ENCODE measurements around the gene IRAK3.

IRAK3 gene, protein sequence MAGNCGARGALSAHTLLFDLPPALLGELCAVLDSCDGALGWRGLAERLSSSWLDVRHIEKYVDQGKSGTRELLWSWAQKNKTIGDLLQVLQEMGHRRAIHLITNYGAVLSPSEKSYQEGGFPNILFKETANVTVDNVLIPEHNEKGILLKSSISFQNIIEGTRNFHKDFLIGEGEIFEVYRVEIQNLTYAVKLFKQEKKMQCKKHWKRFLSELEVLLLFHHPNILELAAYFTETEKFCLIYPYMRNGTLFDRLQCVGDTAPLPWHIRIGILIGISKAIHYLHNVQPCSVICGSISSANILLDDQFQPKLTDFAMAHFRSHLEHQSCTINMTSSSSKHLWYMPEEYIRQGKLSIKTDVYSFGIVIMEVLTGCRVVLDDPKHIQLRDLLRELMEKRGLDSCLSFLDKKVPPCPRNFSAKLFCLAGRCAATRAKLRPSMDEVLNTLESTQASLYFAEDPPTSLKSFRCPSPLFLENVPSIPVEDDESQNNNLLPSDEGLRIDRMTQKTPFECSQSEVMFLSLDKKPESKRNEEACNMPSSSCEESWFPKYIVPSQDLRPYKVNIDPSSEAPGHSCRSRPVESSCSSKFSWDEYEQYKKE

DNA sequence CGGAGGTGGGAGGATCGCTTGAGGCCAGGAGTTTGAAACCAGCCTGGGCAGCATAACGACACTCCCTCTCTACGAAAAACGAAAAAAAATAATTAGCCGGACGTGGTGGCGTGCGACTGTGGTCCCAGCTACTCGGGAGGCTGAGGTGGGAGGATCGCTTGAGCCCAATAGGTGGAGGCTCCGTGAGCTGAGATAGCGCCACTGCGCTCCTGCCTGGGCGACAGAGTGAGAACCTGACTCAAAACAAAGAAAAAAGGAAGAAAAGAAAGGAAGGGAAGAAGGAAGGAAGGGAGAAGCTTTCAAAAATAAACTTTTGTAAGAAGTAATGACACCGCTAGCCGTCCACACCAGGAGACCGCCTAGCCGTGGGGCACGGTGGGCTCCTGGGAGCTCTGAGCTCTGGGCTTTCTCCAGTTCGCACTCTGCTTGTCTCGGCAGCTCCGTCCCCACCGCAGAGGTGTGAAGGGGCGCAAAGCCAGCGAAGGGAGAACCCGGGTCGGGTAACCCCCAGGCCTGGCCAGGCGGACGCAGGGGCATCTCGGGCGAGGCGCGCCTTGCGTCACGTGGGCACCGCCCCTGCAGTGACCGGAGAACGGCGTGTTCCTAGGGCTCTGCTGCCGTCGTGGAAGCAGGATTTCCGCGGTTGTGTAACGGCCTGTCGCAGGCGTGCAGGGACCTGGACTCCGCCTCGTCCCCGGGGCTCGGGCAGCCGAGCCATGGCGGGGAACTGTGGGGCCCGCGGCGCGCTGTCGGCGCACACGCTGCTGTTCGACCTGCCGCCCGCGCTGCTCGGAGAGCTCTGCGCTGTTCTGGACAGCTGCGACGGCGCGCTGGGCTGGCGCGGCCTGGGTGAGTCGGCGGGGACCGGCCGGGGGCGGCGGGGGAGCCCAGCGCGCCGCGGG is at the start of gene IRAK3:
IRAK3 (plus strand) TSS at position 631 of the 902 bp plus-strand sequence; CDS start at position 717, 86 bp downstream.
- DNase-seq (ENCODE audit: low read depth in 2 of 2), result peak in 1 of 2 experiments; percentile 12

DNA sequence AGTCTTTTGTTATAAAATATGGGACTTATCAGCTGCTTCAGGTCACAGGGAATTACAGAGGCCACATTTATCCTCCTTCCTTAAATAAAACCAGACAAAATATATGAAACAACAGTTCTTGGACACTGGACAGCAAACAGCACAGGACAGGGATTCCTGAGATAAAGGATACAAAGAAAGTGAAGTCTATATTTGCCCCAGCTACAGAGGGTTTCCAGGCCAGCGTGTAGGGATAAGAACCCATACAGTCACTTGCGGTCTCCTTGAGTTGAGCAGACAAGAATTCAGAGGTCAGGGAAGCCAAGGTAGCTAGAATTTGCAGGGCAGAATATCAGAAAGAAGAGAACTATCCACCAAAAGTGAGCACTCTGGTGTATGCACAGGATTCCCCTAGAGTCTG is 49.7 kb upstream of the IRAK3 start:
- no peak for DNase-seq (ENCODE audit: low read depth in 2 of 2)

DNA sequence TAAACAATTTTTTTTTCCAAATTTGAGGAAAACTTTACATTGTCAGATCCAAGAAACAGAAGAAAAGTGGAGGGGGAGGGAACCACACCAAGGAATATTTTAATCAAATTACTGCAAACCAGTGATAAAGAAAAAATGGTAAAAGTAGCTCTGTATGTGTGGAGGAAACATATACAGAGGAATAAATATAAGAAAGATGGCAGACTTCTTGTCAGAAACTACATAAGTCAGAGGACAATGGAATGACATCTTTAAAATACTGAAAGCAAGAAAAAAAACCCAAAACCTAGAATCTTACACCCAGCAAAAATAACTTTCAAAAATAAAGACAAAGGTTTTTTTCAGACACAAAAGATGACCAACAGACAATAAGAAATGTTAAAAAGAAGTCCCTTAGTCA is 48.3 kb upstream of the IRAK3 start:
- no peak for DNase-seq (ENCODE audit: low read depth in 2 of 2)

DNA sequence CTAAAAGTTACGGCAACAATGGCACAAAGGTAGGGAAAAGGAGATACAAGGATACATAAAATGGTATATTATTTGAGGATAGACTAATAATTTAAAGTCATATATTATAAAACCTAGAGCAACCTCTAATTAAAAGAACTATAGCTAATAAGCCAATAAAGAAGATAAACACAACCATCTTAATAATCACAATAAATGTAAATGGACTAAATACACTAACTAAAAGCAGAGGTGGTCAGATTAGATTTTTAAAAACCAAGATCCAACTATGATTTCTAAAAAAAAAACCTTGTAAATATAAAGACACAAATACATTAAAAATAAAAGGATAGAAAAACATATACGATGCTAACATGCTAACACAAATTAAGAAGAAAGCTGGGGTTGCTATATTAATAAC is 47.7 kb upstream of the IRAK3 start:
- no peak for DNase-seq (ENCODE audit: low read depth in 2 of 2)

DNA sequence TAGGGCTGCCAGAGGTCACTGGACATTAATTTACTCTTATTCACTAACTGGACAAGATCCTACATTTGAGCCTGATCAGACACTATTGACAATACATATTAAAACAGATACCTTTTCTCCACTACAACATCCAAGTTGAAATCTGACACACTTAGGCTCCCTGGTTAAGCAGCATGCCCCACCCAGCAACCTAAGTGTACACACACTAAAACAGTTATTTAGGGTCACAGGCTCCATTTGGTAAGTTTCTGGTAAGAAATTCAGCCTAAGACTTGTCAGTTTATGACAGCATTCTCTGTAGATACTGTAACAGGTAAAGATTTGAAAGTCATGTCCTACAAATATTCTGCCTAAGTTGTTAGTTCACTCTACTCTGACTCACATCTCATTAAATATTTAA is 46.2 kb upstream of the IRAK3 start:
- DNase-seq (ENCODE audit: low read depth in 2 of 2), result no peak

DNA sequence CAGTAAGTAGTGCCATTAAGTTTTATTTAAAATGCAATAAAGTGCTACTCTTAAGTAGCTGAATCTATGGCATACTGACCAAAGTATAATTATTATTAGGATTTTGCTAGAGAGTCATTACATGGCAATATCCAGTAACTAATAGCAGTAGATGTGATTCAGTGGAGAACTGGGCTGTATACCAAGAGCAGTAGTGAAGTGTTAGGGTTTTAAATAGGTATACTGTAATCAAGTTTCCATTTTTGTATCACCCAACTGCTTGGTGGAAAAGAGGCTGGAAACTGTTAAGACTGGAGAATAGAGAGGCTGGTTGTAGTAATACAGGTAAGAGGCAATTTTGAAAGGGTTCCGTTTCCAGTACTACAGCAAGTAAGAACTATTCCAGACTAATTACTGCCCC is 45.1 kb upstream of the IRAK3 start:
- DNase-seq (ENCODE audit: low read depth in 2 of 2), result no peak

DNA sequence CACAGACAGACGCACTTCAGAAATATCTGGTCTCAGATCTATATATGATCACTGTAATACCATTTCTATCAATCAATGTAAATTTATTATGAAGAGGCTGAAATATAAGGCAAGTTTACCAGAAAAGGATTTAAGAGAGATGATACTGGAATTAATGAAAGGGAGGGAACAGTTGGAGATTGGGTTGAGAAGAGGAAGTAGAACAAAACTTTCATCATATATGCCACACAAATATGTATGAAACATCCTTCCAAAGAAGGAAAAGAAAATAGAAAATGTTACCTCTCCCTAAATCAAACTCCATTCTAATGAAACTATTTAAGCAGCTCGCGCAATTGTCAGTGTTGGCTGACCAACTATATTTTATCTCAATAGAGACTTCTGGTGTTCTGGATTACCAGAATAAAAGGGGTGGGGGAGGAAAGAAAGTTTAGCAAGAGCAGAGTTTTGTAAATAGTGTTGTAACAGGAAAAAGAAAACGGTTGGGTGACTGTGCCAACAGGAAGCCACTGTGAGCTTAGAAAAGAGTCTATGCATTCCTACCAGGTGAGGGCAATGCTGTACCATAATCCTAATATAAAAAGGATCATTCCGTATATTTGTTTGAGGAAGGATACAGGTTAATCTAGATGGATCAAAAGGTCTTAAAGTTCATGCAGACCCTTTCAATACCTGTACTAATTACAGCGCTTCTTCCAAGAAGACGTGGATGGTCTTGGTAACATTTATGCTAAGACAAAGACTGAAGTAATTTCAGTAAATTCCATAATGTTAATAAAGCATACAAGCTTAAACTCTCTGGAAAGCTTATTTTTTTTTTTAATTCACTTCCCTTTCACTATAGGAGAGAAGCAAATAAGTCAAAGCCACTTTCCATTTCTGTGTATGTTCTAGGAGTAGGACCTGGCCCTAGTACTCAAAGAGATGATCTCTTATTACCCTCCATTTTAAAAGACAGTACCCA is 43.9 kb upstream of the IRAK3 start:
- no peak for DNase-seq (ENCODE audit: low read depth in 2 of 2)

DNA sequence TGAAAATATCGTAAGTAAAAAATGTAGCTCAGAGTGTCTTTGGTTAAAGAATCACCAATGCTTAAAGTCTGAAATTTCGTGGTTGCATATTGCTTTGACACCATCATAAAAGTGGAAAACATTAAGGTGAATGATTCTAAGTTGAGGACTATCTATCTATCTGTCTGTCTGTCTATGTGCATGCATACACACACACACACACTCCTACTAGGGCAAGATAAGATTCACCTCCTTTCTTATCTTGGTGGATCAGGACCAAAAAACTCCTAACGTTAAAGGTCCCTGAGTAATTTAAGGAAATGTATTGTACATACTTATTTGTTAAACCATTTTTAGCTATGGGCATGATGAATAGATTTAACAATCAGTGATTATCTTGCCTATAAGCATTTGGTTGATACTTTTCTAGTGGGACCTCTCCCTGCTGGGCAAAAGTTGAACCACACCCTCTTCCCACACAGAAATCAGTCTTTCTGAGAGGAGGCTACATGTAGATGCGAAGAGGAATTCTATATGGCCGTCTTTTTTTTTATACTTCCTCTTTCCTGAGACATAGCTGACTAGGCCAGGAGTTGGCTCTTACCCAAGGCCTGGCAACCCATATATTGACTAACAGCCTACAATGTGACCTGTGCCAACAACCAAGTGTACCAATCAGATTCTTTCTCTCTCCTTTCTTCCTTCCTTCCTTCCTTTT is 39.2 kb upstream of the IRAK3 start:
- no peak for DNase-seq (ENCODE audit: low read depth in 2 of 2)

DNA sequence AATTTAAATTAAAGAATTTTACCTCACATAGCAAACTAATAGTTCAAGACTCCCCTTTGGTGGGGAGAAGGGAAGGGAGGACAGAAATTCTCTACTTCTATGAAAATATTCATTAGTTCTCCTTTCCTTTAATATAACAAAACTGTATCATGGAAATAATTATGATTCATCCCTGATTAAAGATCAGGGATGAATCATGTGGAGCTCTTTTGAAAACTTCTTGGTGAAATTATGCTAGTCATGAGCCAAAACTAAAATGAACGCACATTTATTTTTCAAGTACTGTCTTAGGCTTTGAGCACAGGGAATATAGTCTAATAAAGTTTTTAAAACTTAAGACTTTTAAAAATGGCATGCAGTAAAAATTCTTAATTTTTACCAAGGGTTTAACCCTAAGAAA is 36.3 kb upstream of the IRAK3 start:
- no peak for DNase-seq (ENCODE audit: low read depth in 2 of 2)

DNA sequence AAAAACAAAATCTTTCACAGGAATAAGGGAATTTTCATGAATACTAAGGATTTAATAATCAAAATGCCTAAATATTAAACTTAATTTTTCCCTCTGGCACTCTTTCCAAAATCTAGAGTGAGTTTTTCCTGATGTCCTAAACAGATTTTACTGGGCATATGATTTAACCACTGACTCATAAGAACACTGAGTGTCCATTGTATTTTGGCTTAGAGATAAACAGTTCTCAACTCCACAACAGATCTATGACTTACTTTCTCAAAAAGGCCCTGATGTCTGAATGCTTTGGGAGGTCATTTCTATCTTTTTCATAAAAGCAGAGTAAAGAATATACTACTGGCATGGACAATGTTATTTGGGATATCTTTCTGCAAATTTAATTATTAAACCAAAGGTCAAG is 34.2 kb upstream of the IRAK3 start:
- DNase-seq (ENCODE audit: low read depth in 2 of 2), result no peak

DNA sequence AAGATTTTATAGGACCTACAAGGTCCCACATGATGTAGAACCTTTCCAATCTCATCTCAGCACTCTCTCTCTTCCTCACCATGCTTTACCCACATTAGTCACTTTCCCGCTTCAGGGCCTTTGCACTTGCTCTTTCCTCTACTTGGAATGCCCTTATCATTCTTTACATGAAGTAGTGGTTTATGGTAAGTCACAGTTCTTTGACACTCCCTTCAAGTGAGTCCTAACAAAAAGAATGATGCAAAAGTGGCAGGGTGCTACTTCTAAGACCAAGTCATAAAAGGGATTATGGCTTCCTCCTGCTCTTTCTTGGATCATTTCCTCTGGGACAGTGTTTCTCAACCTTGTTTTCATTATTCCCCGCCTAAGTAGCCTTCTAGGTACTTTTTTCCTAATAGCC is 32.4 kb upstream of the IRAK3 start:
- no peak for DNase-seq (ENCODE audit: low read depth in 2 of 2)

DNA sequence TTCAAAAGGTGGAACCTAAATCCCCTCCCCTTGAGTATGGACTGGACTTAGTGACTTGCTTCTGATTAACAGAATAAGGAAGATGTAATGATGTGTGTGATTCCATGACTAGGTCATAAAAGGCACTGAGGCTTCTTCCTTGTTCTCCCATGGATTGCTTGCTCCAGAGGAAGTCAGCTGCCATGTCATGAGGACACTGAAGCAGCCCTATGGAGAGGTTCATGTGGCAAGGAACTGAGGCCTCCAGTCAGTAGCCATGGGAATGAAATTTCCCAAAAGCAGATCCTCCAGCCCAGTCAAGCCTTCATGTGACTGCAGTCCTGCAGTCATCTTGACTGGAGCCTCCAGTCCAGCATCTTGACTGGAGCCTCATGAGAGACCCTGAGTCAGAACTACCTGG is 29.9 kb upstream of the IRAK3 start:
- DNase-seq (ENCODE audit: low read depth in 2 of 2), result no peak

DNA sequence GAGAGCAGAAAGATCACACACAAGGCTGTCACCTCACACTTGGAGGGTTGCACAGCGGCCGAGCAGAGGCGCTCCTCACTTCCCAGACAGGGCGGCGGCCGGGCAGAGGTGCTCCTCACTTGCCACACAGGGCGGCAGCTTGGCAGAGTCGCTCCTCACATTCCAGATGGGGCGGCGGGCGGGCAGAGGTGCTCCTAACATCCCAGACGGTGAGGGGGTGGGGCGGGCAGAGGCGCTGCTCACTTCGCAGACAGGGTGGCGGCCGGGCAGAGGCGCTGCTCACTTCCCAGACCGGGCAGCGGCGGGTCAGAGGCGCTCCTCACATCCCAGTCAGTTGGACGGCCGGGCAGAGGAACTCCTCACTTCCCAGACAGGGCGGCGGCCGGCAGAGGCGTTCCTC is 28.3 kb upstream of the IRAK3 start:
- no peak for DNase-seq (ENCODE audit: low read depth in 2 of 2)

DNA sequence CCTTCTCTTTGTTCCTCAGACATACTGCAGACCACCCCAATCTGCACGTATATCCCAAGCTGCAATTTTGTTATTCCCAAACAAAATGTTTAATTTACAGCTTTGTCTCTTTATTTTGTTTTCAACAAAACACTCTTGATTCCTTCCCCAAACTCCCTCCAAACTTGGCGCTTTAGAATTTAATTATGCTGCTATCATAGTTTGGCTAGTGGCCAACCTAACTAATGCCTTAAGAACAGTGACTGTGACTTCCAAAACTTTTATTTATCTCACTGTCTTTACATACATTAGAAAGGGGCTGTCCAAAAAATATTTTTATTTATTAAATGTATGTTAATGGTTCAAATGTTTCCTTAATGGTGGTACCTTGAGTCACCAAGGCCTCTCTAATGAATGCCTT is 26.3 kb upstream of the IRAK3 start:
- DNase-seq (ENCODE audit: low read depth in 2 of 2), result no peak

DNA sequence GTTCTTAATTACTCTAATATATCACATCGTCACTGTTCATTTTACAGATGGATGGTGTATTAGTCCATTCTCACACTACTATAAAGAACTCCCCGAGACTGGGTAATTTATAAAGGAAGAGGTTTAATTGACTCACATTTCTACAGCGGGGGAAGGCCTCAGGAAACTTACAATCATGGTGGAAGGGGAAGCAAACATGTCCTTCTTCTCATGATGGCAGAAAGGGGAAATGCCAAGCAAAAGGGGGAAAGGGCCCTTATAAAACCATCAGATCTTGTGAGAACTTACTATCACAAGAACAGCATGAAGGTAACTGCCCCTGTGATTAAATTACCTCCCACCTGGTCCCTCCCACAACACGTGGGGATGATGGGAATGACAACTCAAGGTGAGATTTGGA is 25.7 kb upstream of the IRAK3 start:
- no peak for DNase-seq (ENCODE audit: low read depth in 2 of 2)

DNA sequence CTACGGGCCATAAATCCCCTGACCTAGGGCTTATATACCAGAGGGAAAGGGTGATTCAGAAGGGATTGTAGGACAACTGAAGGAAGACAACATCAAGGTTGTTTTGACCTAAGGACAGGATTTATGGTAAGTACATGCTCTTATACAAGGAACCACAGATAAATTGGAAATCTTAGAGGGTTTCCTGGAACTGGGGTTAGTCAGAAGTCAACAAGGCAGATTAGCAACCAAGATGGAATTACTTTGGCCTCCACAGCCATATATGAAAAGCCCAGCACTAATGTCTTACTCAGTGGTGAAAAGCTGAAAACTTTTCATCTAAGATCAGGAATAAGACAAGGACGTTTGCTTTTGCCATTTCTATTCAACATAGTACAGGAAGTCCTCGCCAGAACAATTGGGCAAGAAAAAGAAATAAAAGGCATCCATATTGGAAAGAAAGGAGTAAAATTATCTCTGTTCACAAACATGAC is 24.6 kb upstream of the IRAK3 start:
- no peak for DNase-seq (ENCODE audit: low read depth in 2 of 2)

DNA sequence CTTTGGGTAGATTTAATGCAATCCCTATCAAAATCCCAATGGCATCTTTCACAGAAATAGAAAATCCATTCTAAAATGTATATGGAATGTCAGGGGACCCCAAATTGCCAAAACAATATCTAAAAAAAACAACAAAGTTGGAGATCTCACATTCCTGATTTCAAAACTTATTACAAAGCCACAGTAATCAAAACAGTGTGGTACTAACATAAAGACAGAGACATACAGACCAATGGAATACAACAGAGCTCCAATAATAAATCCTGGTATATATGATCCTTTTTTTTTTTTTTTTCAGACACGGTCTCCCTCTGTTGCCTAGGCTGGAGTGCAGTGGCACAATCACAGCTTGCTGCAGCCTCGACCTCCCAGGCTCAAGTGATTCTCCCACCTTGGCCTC is 23.9 kb upstream of the IRAK3 start:
- no peak for DNase-seq (ENCODE audit: low read depth in 2 of 2)

DNA sequence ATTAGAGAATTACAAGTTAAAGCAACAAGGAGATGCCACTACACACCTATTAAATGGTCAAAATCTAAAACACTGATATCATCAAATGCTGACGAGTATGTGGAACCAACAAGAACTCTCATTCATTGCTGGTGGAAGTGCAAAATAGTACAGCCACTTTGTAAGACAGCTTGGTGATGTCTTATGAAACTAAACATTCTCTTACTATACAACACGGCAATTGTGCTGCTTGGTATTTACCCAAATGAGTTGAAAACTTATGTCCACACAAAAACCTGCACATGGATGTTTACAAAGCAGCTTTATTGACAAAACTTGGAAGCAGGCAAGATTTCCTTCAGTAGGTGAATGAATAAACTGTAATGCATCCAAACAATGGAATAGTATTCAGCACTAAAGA is 22.5 kb upstream of the IRAK3 start:
- no peak for DNase-seq (ENCODE audit: low read depth in 2 of 2)

DNA sequence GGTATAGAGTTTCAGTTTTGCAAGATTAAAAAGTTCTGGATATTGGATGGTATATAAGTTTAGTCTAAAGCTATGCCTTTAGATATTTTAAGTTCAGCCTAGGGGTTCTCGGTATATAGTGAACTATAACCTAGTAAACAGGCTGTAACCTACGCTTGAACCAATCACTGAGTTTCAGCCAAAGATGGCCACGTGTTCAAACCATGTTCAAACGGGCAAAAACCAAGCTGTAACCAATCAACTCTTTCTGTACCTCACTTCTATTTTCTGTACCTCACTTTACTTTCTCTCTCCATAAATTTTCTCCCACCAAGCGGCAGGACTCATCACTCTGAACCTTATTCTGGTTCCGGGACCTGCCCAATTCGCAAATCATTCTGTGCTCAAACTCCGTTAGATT is 20.6 kb upstream of the IRAK3 start:
- no peak for DNase-seq (ENCODE audit: low read depth in 2 of 2)

All from stimulated activated CD4-positive, alpha-beta T cell treated with anti-CD3 and anti-CD28 coated beads, Interleukin-12 subunit alpha, Interleukin-12 subunit beta, amount 100 ng/mL, for 24 hours (primary cell).